Measurements from ENCODE around the gene DDA1.
"Not testable (repeated sequence)": the region's sequence is repeated elsewhere in the genome, so short reads cannot be mapped to it uniquely, and the experiment has no call there.

DDA1 gene

GRCh38 chr19:17289489-17289888, 19.9 kb upstream of the DDA1 start:
- DNase-seq (ENCODE audit: low read depth), result peak; percentile 55

GRCh38 chr19:17292301-17293074, 16.9 kb upstream of the DDA1 start:
- DNase-seq (ENCODE audit: low read depth), result peak; percentile 85

- DNase-seq (ENCODE audit: low read depth), result no peak
Observed at GRCh38 chr19:17293605-17294004, 15.8 kb upstream of the DDA1 start.

- DNase-seq (ENCODE audit: low read depth), result no peak
Observed at GRCh38 chr19:17294051-17294891, 15.1 kb upstream of the DDA1 start.

- DNase-seq (ENCODE audit: low read depth), result not testable (repeated sequence)
Observed at GRCh38 chr19:17295551-17295950, 13.8 kb upstream of the DDA1 start.

GRCh38 chr19:17296273-17296672, 13.1 kb upstream of the DDA1 start:
- DNase-seq (ENCODE audit: low read depth), result no peak

- DNase-seq (ENCODE audit: low read depth), result no peak
Observed at GRCh38 chr19:17296976-17297375, 12.4 kb upstream of the DDA1 start.

GRCh38 chr19:17300992-17301619, 8.3 kb upstream of the DDA1 start:
- no peak for DNase-seq (ENCODE audit: low read depth)

- no peak for DNase-seq (ENCODE audit: low read depth)
Observed at GRCh38 chr19:17302391-17303166, 6.8 kb upstream of the DDA1 start.

GRCh38 chr19:17303167-17303939, 6.0 kb upstream of the DDA1 start, which contains the start of gene ABHD8:
Gene ABHD8 (minus strand): TSS chr19:17303425. CDS start chr19:17301616, 1,809 bp downstream.
- peak; percentile 88 for DNase-seq (ENCODE audit: low read depth)

- no peak for DNase-seq (ENCODE audit: low read depth)
Observed at GRCh38 chr19:17303940-17304267, 5.5 kb upstream of the DDA1 start.

- DNase-seq (ENCODE audit: low read depth), result no peak
Observed at GRCh38 chr19:17304386-17305215, 4.8 kb upstream of the DDA1 start.

GRCh38 chr19:17305216-17305516, 4.2 kb upstream of the DDA1 start:
- no peak for DNase-seq (ENCODE audit: low read depth)

GRCh38 chr19:17305517-17306284, 3.7 kb upstream of the DDA1 start, which contains the start of gene MRPL34:
Gene MRPL34 (plus strand): TSS chr19:17305872. CDS start chr19:17305893, 21 bp downstream.
- peak; percentile 97 for DNase-seq (ENCODE audit: low read depth)

GRCh38 chr19:17306285-17306714, 3.1 kb upstream of the DDA1 start:
- no peak for DNase-seq (ENCODE audit: low read depth)

GRCh38 chr19:17307876-17308377, 1.4 kb upstream of the DDA1 start:
- DNase-seq (ENCODE audit: low read depth), result no peak

GRCh38 chr19:17309965-17310461, 650 bp downstream of the DDA1 start:
- DNase-seq (ENCODE audit: low read depth), result no peak

GRCh38 chr19:17311455-17312188, 2.3 kb downstream of the DDA1 start:
- DNase-seq (ENCODE audit: low read depth), result peak; percentile 29
